Left lobe of liver (tissue), 1 donor: ENCODE measurements around the gene UTP14A. TPM values are rescaled to one million over a fixed set of nuclear protein-coding genes. Genes with fewer than 3 reads are reported as not detected.

Experiments used
- total RNA-seq: library from RNA; stranded (reverse); gene quantifications from one replicate; pipeline ENCODE4 v1.2.1, GENCODE V29; 2021
- donor health status: DM: no; HTN: yes; CAD: no.

Gene UTP14A
- total RNA-seq, 1 donor from 2014 or later: 5.1 TPM

Other genes with a start within 250 kb of the UTP14A start
- gene XPNPEP2, start 167.2 kb upstream of the UTP14A start, total RNA-seq: 2.0 TPM
- 2.4 TPM for gene SASH3, start 126.2 kb upstream of the UTP14A start, total RNA-seq
- gene ZDHHC9, start 62.3 kb upstream of the UTP14A start, total RNA-seq: 30.3 TPM
- 8.1 TPM for gene BCORL1, start 76.5 kb downstream of the UTP14A start, total RNA-seq
- gene ELF4, start 204.3 kb downstream of the UTP14A start, total RNA-seq: 1.4 TPM